GM19023 (cell line): ENCODE results near the gene DNAJB11.
A peak's percentile ranks its signal among the peaks of the same experiment; 100 is the strongest.
"Not testable (repeated sequence)": the region's sequence is repeated elsewhere in the genome, so short reads cannot be mapped to it uniquely, and the experiment has no call there.

Source experiments
- ATAC-seq: cut with Tn5 transposase; IDR thresholded peaks from one replicate; pipeline ENCODE4 v1.9.1; 2021; ENCODE audit warnings: mild to moderate bottlenecking, moderate library complexity; ENCODE audit not compliant: unreplicated experiment

The DNAJB11 gene

GRCh38 chr3:186551387-186551786, 19.1 kb upstream of the DNAJB11 start:
- ATAC-seq: no peak

DNA sequence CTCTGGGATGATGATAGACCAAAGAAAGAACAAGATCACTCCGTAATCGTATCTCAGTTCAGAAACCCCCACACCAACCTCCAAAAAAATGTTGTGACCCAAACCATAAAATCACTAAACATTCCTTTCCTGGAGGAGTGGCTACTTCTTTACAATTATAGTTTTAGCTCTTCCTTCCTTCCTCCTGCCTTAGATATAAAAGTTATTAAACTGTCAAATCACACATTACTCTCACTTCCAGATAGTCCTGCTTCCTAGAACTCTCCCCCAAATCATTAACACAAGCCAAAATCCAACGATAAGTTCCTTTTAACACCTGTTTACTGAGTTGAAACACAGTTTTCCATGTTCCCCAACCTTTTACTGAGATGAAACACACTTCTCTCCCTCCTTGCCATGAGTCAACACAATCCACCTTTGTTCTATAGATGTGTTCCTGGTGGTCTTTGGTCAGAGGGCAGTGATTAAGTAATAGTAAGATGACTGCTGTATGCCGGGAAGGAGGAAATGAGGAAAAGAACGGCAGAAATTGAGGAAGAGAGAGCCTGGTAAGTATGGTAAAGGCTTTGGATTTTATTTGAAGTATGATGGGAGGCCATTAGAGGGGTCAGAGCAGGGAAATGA, 18.0 kb upstream of the DNAJB11 start:
- ATAC-seq: no peak

GRCh38 chr3:186564586-186564985, 5.9 kb upstream of the DNAJB11 start:
- ATAC-seq: no peak

DNA sequence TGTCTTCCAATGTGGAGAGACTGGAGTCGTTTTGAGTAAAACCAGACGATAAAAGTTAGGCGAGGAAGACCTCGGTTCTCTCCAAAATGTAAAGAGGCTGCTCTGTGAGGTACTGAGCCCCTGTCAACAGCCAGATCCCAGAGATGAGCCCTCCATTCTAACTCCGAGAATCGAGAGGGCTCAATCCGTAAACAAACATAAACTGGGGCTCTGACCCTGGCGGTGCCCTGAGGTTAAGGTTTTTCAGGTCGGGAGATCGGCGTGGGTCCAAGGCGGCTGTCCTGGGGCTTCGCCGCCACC, 3.8 kb upstream of the DNAJB11 start:
- no peak for ATAC-seq

- peak; percentile 45 for ATAC-seq
Measured at GRCh38 chr3:186567072-186567921, 3.2 kb upstream of the DNAJB11 start, which contains the start of gene TBCCD1. TSS of gene TBCCD1 (minus strand) at chr3:186567339. CDS start at chr3:186564329, 3,010 bp downstream.

DNA sequence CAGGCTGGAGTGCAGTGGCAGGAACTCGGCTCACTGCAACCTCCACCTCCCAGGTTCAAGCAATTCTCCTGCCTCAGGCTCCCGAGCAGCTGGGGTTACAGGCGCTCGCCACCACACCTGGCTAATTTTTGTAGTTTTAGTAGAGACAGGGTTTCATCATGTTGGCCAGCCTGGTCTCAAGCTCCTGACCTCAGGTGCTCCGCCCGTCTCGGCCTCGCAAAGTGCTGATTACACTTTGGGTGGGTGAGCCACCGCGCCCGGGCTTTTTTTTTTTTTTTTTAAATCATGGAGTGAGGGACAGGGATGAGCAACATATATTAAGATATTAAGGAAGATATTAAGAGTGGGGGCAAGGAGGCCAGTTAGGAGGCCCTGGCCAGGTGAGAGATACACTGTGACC, 1.2 kb upstream of the DNAJB11 start:
- ATAC-seq: not testable (repeated sequence)

DNA sequence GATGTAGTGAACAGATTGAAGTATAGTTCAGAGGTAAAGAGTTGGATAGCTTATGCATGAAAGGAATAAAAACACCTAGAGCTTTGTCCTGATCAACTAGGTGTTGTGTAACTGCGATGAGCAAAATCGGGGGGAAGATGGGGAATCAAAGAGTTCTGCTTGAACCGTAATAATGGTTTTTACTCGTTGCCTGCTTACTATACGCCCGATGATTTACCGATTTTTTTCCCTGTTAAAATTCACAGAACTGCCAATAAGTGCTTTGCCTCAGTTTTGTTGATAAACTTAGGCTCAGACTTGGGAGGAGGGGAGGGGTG, 783 bp upstream of the DNAJB11 start:
- no peak for ATAC-seq

GRCh38 chr3:186570941-186571643, 572 bp downstream of the DNAJB11 start:
- ATAC-seq: no peak

GRCh38 chr3:186571644-186572013, 1.1 kb downstream of the DNAJB11 start:
- ATAC-seq: no peak

- no peak for ATAC-seq
Measured at GRCh38 chr3:186577521-186577920, 7.0 kb downstream of the DNAJB11 start.

- no peak for ATAC-seq
Measured at GRCh38 chr3:186580785-186581184, 10.3 kb downstream of the DNAJB11 start.

DNA sequence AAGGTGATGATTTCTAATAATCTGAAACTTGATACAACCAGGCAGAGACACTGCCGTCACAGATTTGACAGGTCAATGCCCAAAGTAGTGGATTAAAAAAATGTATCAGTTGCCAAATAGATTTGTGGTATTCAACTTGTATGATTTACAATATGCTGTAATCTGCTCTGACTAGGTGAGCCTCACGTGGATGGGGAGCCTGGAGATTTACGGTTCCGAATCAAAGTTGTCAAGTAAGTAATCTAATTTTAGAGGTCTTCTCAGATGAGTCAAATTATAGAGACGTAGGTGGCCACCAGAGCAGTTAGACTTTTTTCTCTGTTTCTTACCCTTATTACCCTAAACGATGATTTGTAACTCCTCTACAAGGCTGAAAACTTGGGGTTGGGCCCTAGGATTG, 12.0 kb downstream of the DNAJB11 start:
- ATAC-seq: no peak

DNA sequence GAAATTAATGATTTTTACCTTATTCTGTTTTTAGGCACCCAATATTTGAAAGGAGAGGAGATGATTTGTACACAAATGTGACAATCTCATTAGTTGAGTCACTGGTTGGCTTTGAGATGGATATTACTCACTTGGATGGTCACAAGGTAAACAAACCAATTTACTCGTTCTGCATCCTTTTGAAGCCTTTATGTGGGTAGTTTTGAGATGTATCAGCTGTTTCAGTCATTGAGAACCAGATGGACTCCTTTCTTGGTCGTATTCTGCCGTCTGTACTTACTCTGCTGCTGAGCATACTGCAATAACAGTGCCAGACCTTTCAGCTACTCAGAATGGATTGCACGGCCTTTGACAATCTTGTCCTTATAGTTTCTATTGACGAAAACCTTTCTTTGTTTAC, 13.3 kb downstream of the DNAJB11 start:
- no peak for ATAC-seq

GRCh38 chr3:186586245-186586644, 15.7 kb downstream of the DNAJB11 start:
- ATAC-seq: not testable (repeated sequence)

- no peak for ATAC-seq
Measured at GRCh38 chr3:186587183-186587582, 16.7 kb downstream of the DNAJB11 start.

- ATAC-seq: no peak
Measured at GRCh38 chr3:186588632-186589031, 18.1 kb downstream of the DNAJB11 start.

- no peak for ATAC-seq
Measured at GRCh38 chr3:186589121-186589520, 18.6 kb downstream of the DNAJB11 start.

- no peak for ATAC-seq
Measured at GRCh38 chr3:186589856-186590579, 19.5 kb downstream of the DNAJB11 start.

DNA sequence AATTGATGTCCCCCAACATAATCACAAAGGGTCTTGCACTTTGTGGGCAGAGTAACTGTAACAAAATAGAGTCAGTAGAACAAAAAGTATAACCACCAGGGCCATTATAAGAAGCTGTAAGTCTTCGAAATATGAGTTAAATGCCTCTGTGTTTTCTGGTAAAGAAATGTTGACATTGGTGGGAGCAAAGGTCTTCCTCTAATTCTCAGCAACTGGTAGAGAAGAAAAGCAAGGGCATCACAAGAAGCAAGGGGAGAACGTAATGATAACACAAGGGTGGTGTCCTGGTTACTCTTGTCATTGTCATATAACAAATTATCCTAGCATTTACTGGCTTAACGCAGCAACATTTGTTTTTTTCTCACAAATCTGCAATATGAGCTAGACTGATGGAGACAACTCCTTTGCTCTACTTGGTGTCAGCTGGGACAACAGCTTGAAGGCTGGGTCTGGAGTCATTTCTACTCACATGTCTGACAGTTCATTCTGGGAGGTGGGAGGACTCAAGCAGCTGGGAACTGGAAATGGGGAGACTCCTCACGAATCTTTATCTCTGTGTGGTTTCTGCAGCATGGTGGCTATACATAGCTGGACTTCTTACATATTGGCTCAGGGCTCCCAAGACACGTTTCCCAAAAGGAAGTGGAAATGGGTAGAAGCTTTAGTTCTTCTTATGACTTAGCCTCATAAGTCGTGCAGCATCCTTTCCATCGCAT, 20.2 kb downstream of the DNAJB11 start:
- no peak for ATAC-seq

DNA sequence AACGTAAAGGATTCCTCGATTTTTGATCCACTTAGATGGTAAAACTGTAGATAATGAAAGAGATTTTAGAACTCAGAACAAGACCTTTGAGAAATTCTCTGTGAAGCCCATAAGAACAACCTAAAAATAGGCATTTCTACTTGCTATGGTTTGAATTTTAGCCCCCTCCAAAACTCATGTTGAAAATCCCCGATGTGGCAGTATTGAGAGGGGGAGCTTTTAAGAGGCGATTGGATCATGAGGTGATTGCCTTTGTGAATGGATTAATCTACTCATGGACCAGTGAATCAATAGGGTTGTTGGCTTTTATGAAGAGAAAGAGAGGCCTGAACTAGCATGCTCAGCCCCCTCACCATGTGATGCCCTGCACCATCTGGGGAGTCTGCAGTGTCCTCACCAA, 22.2 kb downstream of the DNAJB11 start:
- ATAC-seq: no peak

- no peak for ATAC-seq
Measured at GRCh38 chr3:186593862-186594261, 23.3 kb downstream of the DNAJB11 start.
